Smooth muscle cell (in vitro differentiated cells): ENCODE data around the gene RDH16. TPM values are rescaled to one million over a fixed set of nuclear protein-coding genes. Genes with fewer than 3 reads are reported as not detected.

Experiments used
- DNase-seq: peaks from one replicate; lab custom pipeline; 2025; ENCODE audit not compliant: unreplicated experiment; lab: John Stamatoyannopoulos, UW
- H2AFZ ChIP-seq: fragments of 200-600 bp; sonication (generic); 2 replicates; pipeline ENCODE4 v1.6.0; 2016; ENCODE audit warnings: antibody characterized with exemption, low read depth, mild to moderate bottlenecking
- H3F3A ChIP-seq: fragments of 200-600 bp; sonication (generic); 2 replicates; pipeline ENCODE4 v1.6.0; 2017; ENCODE audit warnings: antibody characterized with exemption, low read depth
- H3K27ac ChIP-seq: fragments of 200-600 bp; sonication (generic); 2 replicates; pipeline ENCODE4 v1.5.1; 2016; ENCODE audit warnings: low read depth, mild to moderate bottlenecking
- H3K27me3 ChIP-seq: fragments of 200-600 bp; sonication (generic); 2 replicates; pipeline ENCODE4 v1.6.1; 2016; ENCODE audit warnings: low read depth, mild to moderate bottlenecking
- H3K36me3 ChIP-seq: fragments of 200-600 bp; sonication (generic); 2 replicates; pipeline ENCODE4 v1.5.1; 2016; ENCODE audit warnings: low read depth
- H3K4me1 ChIP-seq: fragments of 200-600 bp; sonication (generic); 2 replicates; pipeline ENCODE4 v1.5.1; 2016; ENCODE audit warnings: low read depth
- H3K4me2 ChIP-seq: fragments of 200-600 bp; sonication (generic); 2 replicates; pipeline ENCODE4 v1.6.0; 2016; ENCODE audit warnings: mild to moderate bottlenecking
- H3K4me3 ChIP-seq: fragments of 200-600 bp; sonication (generic); 2 replicates; pipeline ENCODE4 v1.5.1; 2016; ENCODE audit warnings: mild to moderate bottlenecking
- H3K79me2 ChIP-seq: fragments of 200-600 bp; sonication (generic); 2 replicates; pipeline ENCODE4 v1.6.0; 2016; ENCODE audit warnings: low read depth, mild to moderate bottlenecking
- H3K9ac ChIP-seq: fragments of 200-600 bp; sonication (generic); 2 replicates; pipeline ENCODE4 v1.6.0; 2016; ENCODE audit warnings: low read depth
- H3K9me3 ChIP-seq: fragments of 200-600 bp; sonication (generic); replicated peaks from 2 replicates; pipeline ENCODE4 v1.5.1; 2016; ENCODE audit warnings: low read depth
- H4K20me1 ChIP-seq: fragments of 200-600 bp; sonication (generic); 2 replicates; pipeline ENCODE4 v1.6.0; 2016; ENCODE audit warnings: low read depth
- CTCF ChIP-seq: fragments of 200-600 bp; sonication (generic); IDR thresholded peaks from 2 replicates; pipeline ENCODE4 v1.5.1; 2017; ENCODE audit warnings: borderline replicate concordance, mild to moderate bottlenecking, antibody characterized with exemption; ENCODE audit not compliant: insufficient read depth, poor library complexity, severe bottlenecking
- WGBS: methylation state at CpG from one replicate; pipeline ENCODE4 v1.1.7; 2016; ENCODE audit warnings: low lambda C conversion rate; 5-methylcytosine and 5-hydroxymethylcytosine counted together
- polyA plus RNA-seq: library from polyadenylated mRNA; unstranded; fragments of >200 nt; fragmentation: Nextera tagmentation; extraction: Ambion mirVana; gene quantifications from 2 replicates; pipeline ENCODE4 v1.2.1, GENCODE V29; 2016
- total RNA-seq: library from RNA; depleted of rRNA; stranded (reverse); fragments of >200 nt; gene quantifications from 2 replicates; pipeline ENCODE4 v1.2.3, GENCODE V29; 2014

Gene RDH16
- total and polyA plus RNA-seq, 2 experiments from 2014 or later, result 0.55 to 2.0 TPM

DNA sequence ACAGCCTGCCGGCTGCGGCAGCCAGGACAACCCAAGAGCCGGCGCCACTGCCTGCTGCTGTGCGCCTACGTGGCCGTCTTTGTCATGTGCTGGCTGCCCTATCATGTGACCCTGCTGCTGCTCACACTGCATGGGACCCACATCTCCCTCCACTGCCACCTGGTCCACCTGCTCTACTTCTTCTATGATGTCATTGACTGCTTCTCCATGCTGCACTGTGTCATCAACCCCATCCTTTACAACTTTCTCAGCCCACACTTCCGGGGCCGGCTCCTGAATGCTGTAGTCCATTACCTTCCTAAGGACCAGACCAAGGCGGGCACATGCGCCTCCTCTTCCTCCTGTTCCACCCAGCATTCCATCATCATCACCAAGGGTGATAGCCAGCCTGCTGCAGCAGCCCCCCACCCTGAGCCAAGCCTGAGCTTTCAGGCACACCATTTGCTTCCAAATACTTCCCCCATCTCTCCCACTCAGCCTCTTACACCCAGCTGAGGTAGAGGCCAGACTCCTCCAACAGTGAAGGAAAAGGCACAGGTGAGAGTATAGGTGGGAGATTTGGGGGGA, 38.6 kb upstream of the RDH16 start:
- H3F3A ChIP-seq, result no peaks in the 10 kb centered on the region
- WGBS, result 97% methylated on average over 11 of the region's 11 CpGs
- no peak for TF ChIP-seq CTCF
- no peaks in the 10 kb centered on the region for H3K9me3 ChIP-seq
- H3K4me2 ChIP-seq, result no peak overlapping the region
- H4K20me1 ChIP-seq, result peaks cover 41% of the 10 kb centered on the region
- no peak overlapping the region for H3K27ac ChIP-seq
- no peaks in the 10 kb centered on the region for H3K27me3 ChIP-seq
- no peaks in the 10 kb centered on the region for H3K4me1 ChIP-seq
- no peak overlapping the region for H2AFZ ChIP-seq
- DNase-seq, result no peak
- no peak overlapping the region for H3K4me3 ChIP-seq
- no peaks in the 10 kb centered on the region for H3K36me3 ChIP-seq
- peaks cover 16% of the 10 kb centered on the region for H3K79me2 ChIP-seq
- H3K9ac ChIP-seq, result no peak overlapping the region

DNA sequence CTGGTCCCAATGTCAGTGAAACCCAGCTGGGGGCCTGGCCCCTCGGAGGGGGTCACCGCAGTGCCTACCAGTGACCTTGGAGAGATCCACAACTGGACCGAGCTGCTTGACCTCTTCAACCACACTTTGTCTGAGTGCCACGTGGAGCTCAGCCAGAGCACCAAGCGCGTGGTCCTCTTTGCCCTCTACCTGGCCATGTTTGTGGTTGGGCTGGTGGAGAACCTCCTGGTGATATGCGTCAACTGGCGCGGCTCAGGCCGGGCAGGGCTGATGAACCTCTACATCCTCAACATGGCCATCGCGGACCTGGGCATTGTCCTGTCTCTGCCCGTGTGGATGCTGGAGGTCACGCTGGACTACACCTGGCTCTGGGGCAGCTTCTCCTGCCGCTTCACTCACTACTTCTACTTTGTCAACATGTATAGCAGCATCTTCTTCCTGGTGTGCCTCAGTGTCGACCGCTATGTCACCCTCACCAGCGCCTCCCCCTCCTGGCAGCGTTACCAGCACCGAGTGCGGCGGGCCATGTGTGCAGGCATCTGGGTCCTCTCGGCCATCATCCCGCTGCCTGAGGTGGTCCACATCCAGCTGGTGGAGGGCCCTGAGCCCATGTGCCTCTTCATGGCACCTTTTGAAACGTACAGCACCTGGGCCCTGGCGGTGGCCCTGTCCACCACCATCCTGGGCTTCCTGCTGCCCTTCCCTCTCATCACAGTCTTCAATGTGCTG, 38.0 kb upstream of the RDH16 start:
- Histone ChIP-seq H3K27ac (no peak overlapping the region), H3K4me2 (no peak overlapping the region), H3K9ac (no peak overlapping the region), H4K20me1 (peaks cover 35% of the 10 kb centered on the region), H3K4me1 (no peaks in the 10 kb centered on the region), H3K9me3 (no peaks in the 10 kb centered on the region), H3F3A (no peaks in the 10 kb centered on the region), H3K4me3 (no peak overlapping the region), H3K79me2 (peaks cover 9% of the 10 kb centered on the region), H3K27me3 (no peaks in the 10 kb centered on the region), H2AFZ (no peak overlapping the region), H3K36me3 (no peaks in the 10 kb centered on the region)
- no peak for TF ChIP-seq CTCF
- 98% methylated on average over 26 of the region's 26 CpGs for WGBS
- no peak for DNase-seq

DNA sequence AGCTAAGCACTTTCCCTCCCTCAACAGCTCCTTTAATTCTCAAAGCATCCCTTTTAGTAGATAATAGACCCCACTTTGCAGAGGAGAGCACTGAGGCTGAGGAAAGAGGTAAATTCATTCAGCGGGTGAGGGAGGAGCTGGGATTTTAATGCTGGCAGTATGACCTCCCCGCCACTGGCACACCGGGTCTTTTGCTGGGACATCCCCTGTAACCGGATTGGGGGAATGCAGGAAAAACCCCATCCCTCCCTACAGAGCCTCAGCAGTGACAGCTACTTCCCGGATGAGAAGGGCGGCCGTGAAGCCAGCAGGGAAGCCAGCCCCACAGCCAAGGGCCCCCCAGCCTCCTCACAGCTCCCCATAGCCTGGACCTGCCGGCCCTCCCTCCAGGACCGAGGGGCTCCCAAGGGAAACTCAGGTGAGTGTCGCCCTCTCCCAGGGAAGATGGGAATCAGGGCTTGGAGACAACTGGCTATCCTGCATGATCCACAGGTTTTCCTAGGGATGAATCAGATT, 36.9 kb upstream of the RDH16 start:
- no peaks in the 10 kb centered on the region for H3K4me1 ChIP-seq
- no peak overlapping the region for H3K4me2 ChIP-seq
- TF ChIP-seq CTCF, result no peak
- peaks cover 6% of the 10 kb centered on the region for H3F3A ChIP-seq
- DNase-seq, result no peak
- peaks cover 24% of the 10 kb centered on the region for H4K20me1 ChIP-seq
- H3K27me3 ChIP-seq, result no peaks in the 10 kb centered on the region
- no peaks in the 10 kb centered on the region for H3K9me3 ChIP-seq
- H3K4me3 ChIP-seq, result no peak overlapping the region
- H2AFZ ChIP-seq, result no peak overlapping the region
- no peak overlapping the region for H3K27ac ChIP-seq
- no peaks in the 10 kb centered on the region for H3K79me2 ChIP-seq
- no peaks in the 10 kb centered on the region for H3K36me3 ChIP-seq
- no peak overlapping the region for H3K9ac ChIP-seq
- 82% methylated on average over 10 of the region's 10 CpGs for WGBS
